H1 (cell line): Measurements from ENCODE around the gene MYOCOS. TPM values are rescaled to one million over a fixed set of nuclear protein-coding genes. Genes with fewer than 3 reads are reported as not detected.

ENCODE experiments used
- CTCF ChIA-PET: fragments of 300-600 bp; sonication (Branson Sonifier 250); formaldehyde crosslinking; loops from one replicate; lab custom pipeline; 2021; ENCODE audit not compliant: partially characterized antibody; lab: Charles Lee
- POLR2A ChIA-PET: fragments of 300-600 bp; sonication (Branson Sonifier 250); formaldehyde crosslinking; loops from one replicate; lab custom pipeline; 2021; ENCODE audit warnings: inconsistent platforms; ENCODE audit not compliant: partially characterized antibody; lab: Charles Lee
- DNase-seq, 2 experiments: peaks; one replicate each; pipeline versions ENCODE4 v3.0.0 to v3.0.0-alpha.2; 2010 to 2022; ENCODE audit warnings: low spot score in 2 of 2, low read depth in 1 of 2, mixed read lengths in 1 of 2
- FAIRE-seq: peaks from 2 replicates; lab custom pipeline; 2011; peaks lifted over from hg19 to GRCh38; lab: Jason Lieb, UNC
- H2AFZ ChIP-seq: 2 replicates; pipeline ENCODE4 v1.8.1; 2012; ENCODE audit warnings: low read length, inconsistent platforms
- H2AK5ac ChIP-seq: 2 replicates; pipeline ENCODE4 v1.6.1; 2013; ENCODE audit warnings: low read depth, low read length
- H2BK120ac ChIP-seq: replicated peaks from 2 replicates; pipeline ENCODE3; 2013; ENCODE audit warnings: low read depth, low read length, inconsistent platforms
- H2BK12ac ChIP-seq: 2 replicates; pipeline ENCODE4 v1.6.1; 2013; ENCODE audit warnings: low read depth, low read length
- H2BK15ac ChIP-seq: 2 replicates; pipeline ENCODE4 v1.6.1; 2013; ENCODE audit warnings: low read length
- H2BK20ac ChIP-seq: 2 replicates; pipeline ENCODE4 v1.6.1; 2013; ENCODE audit warnings: low read length
- H2BK5ac ChIP-seq: 2 replicates; pipeline ENCODE4 v1.6.1; 2013; ENCODE audit warnings: low read depth, low read length
- H3K14ac ChIP-seq: 2 replicates; pipeline ENCODE4 v1.6.1; 2013; ENCODE audit warnings: inconsistent platforms; ENCODE audit not compliant: insufficient read length
- H3K18ac ChIP-seq: 2 replicates; pipeline ENCODE4 v1.6.1; 2013; ENCODE audit warnings: low read length; ENCODE audit errors: extremely low read depth
- H3K23ac ChIP-seq: 2 replicates; pipeline ENCODE4 v1.6.1; 2013; ENCODE audit warnings: inconsistent platforms; ENCODE audit not compliant: insufficient read length
- H3K23me2 ChIP-seq: 2 replicates; pipeline ENCODE4 v1.6.1; 2013; ENCODE audit warnings: low read depth, low read length
- H3K27ac ChIP-seq: 2 replicates; pipeline ENCODE4 v1.6.1; 2011; ENCODE audit warnings: low read depth, low read length, inconsistent platforms
- H3K27me3 ChIP-seq, 4 experiments: replicated peaks in 1 of 4; 1 replicate in 1 of 4; 2 replicates in 3 of 4; pipeline versions ENCODE4 v1.6.1 to v1.8.1; 2011 to 2013; ENCODE audit warnings: low read length in 3 of 4, mild to moderate bottlenecking in 3 of 4, inconsistent platforms in 2 of 4, mixed read lengths in 2 of 4, moderate library complexity in 1 of 4; ENCODE audit not compliant: control insufficient read depth in 3 of 4, insufficient read depth in 3 of 4; ENCODE audit errors: extremely low read depth in 1 of 4
- H3K36me3 ChIP-seq, 4 experiments: 2 replicates each; pipeline versions ENCODE4 v1.6.1 to v1.8.1; 2011 to 2013; ENCODE audit warnings: mild to moderate bottlenecking in 4 of 4, low read length in 3 of 4, moderate library complexity in 2 of 4, control low read depth in 1 of 4, inconsistent platforms in 1 of 4; ENCODE audit not compliant: insufficient read depth in 4 of 4, control insufficient read depth in 2 of 4
- H3K4ac ChIP-seq: replicated peaks from 2 replicates; pipeline ENCODE3; 2013; ENCODE audit warnings: low read length, low read depth, mixed read lengths, inconsistent platforms; ENCODE audit not compliant: insufficient read length
- H3K4me1 ChIP-seq, 4 experiments: replicated peaks in 1 of 4; 1 replicate in 1 of 4; 2 replicates in 3 of 4; pipeline versions ENCODE4 v1.6.1 to v1.8.1; 2011 to 2013; ENCODE audit warnings: low read length in 3 of 4, inconsistent platforms in 2 of 4, mixed read lengths in 1 of 4; ENCODE audit not compliant: insufficient read depth in 4 of 4, control insufficient read depth in 3 of 4
- H3K4me2 ChIP-seq, 2 experiments: 2 replicates each; pipeline versions ENCODE4 v1.6.1 to v1.8.1; 2011 to 2013; ENCODE audit warnings: low read depth in 2 of 2, low read length in 2 of 2, control low read depth in 1 of 2, inconsistent platforms in 1 of 2, mild to moderate bottlenecking in 1 of 2; ENCODE audit not compliant: insufficient read depth in 1 of 2
- H3K4me3 ChIP-seq, 4 experiments: fragments of 200-600, 300-600 bp in 1 of 4; sonication (generic), shearing (Covaris generic), sonication (Bioruptor Twin) in 1 of 4; 2 replicates each; pipeline versions ENCODE4 v1.5.1 to v1.8.1; 2011 to 2016; ENCODE audit warnings: low read length in 4 of 4, low read depth in 3 of 4, control low read depth in 2 of 4, inconsistent platforms in 2 of 4, mild to moderate bottlenecking in 2 of 4, mixed read lengths in 1 of 4, moderate library complexity in 1 of 4; ENCODE audit not compliant: insufficient read depth in 2 of 4; ENCODE audit errors: extremely low read depth in 1 of 4
- H3K56ac ChIP-seq: replicated peaks from 2 replicates; pipeline ENCODE3; 2013; ENCODE audit warnings: low read depth, mild to moderate bottlenecking, mixed read lengths, low read length, inconsistent platforms; ENCODE audit not compliant: insufficient read length
- H3K79me1 ChIP-seq: 2 replicates; pipeline ENCODE4 v1.6.1; 2013; ENCODE audit warnings: low read depth, low read length, control low read depth
- H3K79me2 ChIP-seq, 2 experiments: 2 replicates each; pipeline versions ENCODE4 v1.6.1 to v1.8.1; 2012 to 2013; ENCODE audit warnings: low read length in 2 of 2, mild to moderate bottlenecking in 2 of 2, inconsistent platforms in 1 of 2; ENCODE audit not compliant: insufficient read depth in 2 of 2, control insufficient read depth in 1 of 2
- H3K9ac ChIP-seq, 4 experiments: replicated peaks in 1 of 4; 1 replicate in 1 of 4; 2 replicates in 3 of 4; pipeline versions ENCODE4 v1.6.1 to v1.8.1; 2011 to 2013; ENCODE audit warnings: low read depth in 3 of 4, low read length in 3 of 4, control low read depth in 2 of 4, mild to moderate bottlenecking in 2 of 4, moderate library complexity in 2 of 4, inconsistent platforms in 1 of 4; ENCODE audit errors: extremely low read depth in 1 of 4
- H3K9me3 ChIP-seq, 2 experiments: 2 replicates each; pipeline versions ENCODE4 v1.6.1 to v1.8.1; 2012 to 2013; ENCODE audit warnings: mild to moderate bottlenecking in 2 of 2, moderate library complexity in 2 of 2, control low read depth in 1 of 2, inconsistent platforms in 1 of 2, low read depth in 1 of 2, low read length in 1 of 2, mixed read lengths in 1 of 2; ENCODE audit not compliant: insufficient read depth in 2 of 2
- H4K20me1 ChIP-seq, 2 experiments: replicated peaks in 1 of 2; 2 replicates each; pipeline versions ENCODE3 to v1.8.1; 2011 to 2013; ENCODE audit warnings: inconsistent platforms in 2 of 2, low read length in 2 of 2, mild to moderate bottlenecking in 1 of 2; ENCODE audit not compliant: insufficient read depth in 2 of 2, control insufficient read depth in 1 of 2
- H4K5ac ChIP-seq: 2 replicates; pipeline ENCODE4 v1.6.1; 2013; ENCODE audit warnings: low read length, low read depth, mixed read lengths, inconsistent platforms; ENCODE audit not compliant: insufficient read length
- H4K8ac ChIP-seq: 2 replicates; pipeline ENCODE4 v1.8.0; 2013; ENCODE audit warnings: mild to moderate bottlenecking, moderate library complexity, low read length, inconsistent platforms; ENCODE audit not compliant: insufficient read depth; ENCODE audit errors: extremely low read depth
- H4K91ac ChIP-seq: replicated peaks from 2 replicates; pipeline ENCODE3; 2013; ENCODE audit warnings: low read length, mixed read lengths, inconsistent platforms; ENCODE audit not compliant: insufficient read length
- BACH1 ChIP-seq: IDR thresholded peaks from 2 replicates; pipeline ENCODE4 v1.6.1; 2012; ENCODE audit warnings: low read length, improper control_type of control experiment
- BCL11A ChIP-seq, 2 experiments: IDR thresholded peaks; one replicate each; pipeline ENCODE4 v1.6.1; 2011; ENCODE audit warnings: low read depth in 2 of 2, low read length in 2 of 2, mild to moderate bottlenecking in 2 of 2
- CBX8 ChIP-seq: fragments of 300-800, 300-1000 bp; sonication (generic); IDR thresholded peaks from 2 replicates; pipeline ENCODE4 v1.7.1; 2016; ENCODE audit warnings: low read depth, low read length, borderline replicate concordance
- CTCF ChIP-seq, 3 experiments: IDR thresholded peaks; 1 replicate in 2 of 3; 2 replicates in 1 of 3; pipeline versions ENCODE4 v1.5.1 to v1.6.1; 2011; ENCODE audit warnings: low read length in 3 of 3, mild to moderate bottlenecking in 3 of 3, inconsistent platforms in 2 of 3, low read depth in 1 of 3, moderate library complexity in 1 of 3; ENCODE audit not compliant: insufficient read depth in 1 of 3; ENCODE audit errors: control extremely low read depth in 1 of 3
- EGR1 ChIP-seq: IDR thresholded peaks from 2 replicates; pipeline ENCODE4 v1.6.1; 2011; ENCODE audit warnings: low read depth, low read length, borderline replicate concordance
- EP300 ChIP-seq, 2 experiments: IDR thresholded peaks; 1 replicate in 1 of 2; 2 replicates in 1 of 2; pipeline ENCODE4 v1.6.1; 2011 to 2012; ENCODE audit warnings: low read depth in 2 of 2, low read length in 2 of 2, mild to moderate bottlenecking in 2 of 2, borderline replicate concordance in 1 of 2, inconsistent platforms in 1 of 2, moderate library complexity in 1 of 2
- GABPA ChIP-seq: IDR thresholded peaks from 2 replicates; pipeline ENCODE4 v1.6.1; 2011; ENCODE audit warnings: mild to moderate bottlenecking, low read length, moderate library complexity, borderline replicate concordance; ENCODE audit not compliant: insufficient read depth
- MAFK ChIP-seq: IDR thresholded peaks from 2 replicates; pipeline ENCODE4 v1.6.1; 2012; ENCODE audit warnings: low read depth, mild to moderate bottlenecking, improper control_type of control experiment, low read length
- RBBP5 ChIP-seq: IDR thresholded peaks from 2 replicates; pipeline ENCODE4 v1.7.1; 2012; ENCODE audit warnings: low read depth, mild to moderate bottlenecking, inconsistent platforms, low read length, moderate library complexity, borderline replicate concordance
- SP1 ChIP-seq: IDR thresholded peaks from 2 replicates; pipeline ENCODE4 v1.6.1; 2011; ENCODE audit warnings: low read depth, low read length
- SUZ12 ChIP-seq: fragments of 200-600 bp; sonication (generic); IDR thresholded peaks from 2 replicates; pipeline ENCODE4 v1.6.1; 2012; ENCODE audit warnings: mild to moderate bottlenecking, inconsistent platforms, low read length, moderate library complexity, mixed read lengths
- TBP ChIP-seq: IDR thresholded peaks from 2 replicates; pipeline ENCODE4 v1.6.1; 2011; ENCODE audit warnings: low read depth, low read length, improper control_type of control experiment
- WGBS, 2 experiments: shearing (Covaris generic) in 1 of 2; methylation state at CpG; one replicate each; pipeline versions ENCODE4 v1.1.6 to v1.1.7; 2013 to 2015; ENCODE audit warnings: low lambda C conversion rate in 2 of 2, mixed read lengths in 2 of 2, inconsistent platforms in 1 of 2, low coverage in 1 of 2, missing lambda C conversion rate in 1 of 2; ENCODE audit not compliant: insufficient replicate concordance in 2 of 2, insufficient coverage in 1 of 2, insufficient read length in 1 of 2; ENCODE audit errors: extremely low coverage in 1 of 2, missing lambda C conversion rate in 1 of 2; 5-methylcytosine and 5-hydroxymethylcytosine counted together
- polyA plus RNA-seq, 7 experiments: library from polyadenylated mRNA; depleted of rRNA in 3 of 7; stranded (reverse) in 5 of 7; unstranded in 2 of 7; fragments of >200 nt in 5 of 7; fragments of 200-250 nt in 2 of 7; gene quantifications; 1 replicate in 5 of 7; 2 replicates in 1 of 7; 4 replicates in 1 of 7; pipeline versions ENCODE4 v1.2.1 to v1.2.3, GENCODE V29; 2011 to 2013; ENCODE audit warnings: missing spikeins in 2 of 7, mixed read lengths in 2 of 7
- total RNA-seq: library from RNA; stranded (reverse); fragmentation: NEBNext Ultra II Directional; extraction: Animal tissue kit (Norgen Biotek cat#: 25700); gene quantifications from 2 replicates; pipeline ENCODE4 v1.2.1, GENCODE V29; 2021

MYOCOS gene
- total and polyA plus RNA-seq, 2 of the 8 experiments (the other 6 are each of a cell fraction or from before 2014, with no cell fraction given): not detected

- H2BK120ac ChIP-seq: no peak overlapping the region
- no peak overlapping the region for H4K91ac ChIP-seq
- H3K27me3 ChIP-seq: no peaks in the 10 kb centered on the region
- peaks cover 0 to 5% (median under 1%) of the 10 kb centered on the region in 4 experiments; a peak in 4 of 7 replicates for H3K4me1 ChIP-seq
- no peak overlapping the region for H3K4me3 ChIP-seq
- ChIA-PET POLR2A (interaction anchor here (0.8 to 1.5 kb wide), 2 partner anchors 9 to 82 kb away, joined by 3 to 5 read pairs; no protein-coding TSS in a partner anchor), CTCF (interaction anchor here (0.6 to 3.0 kb wide), 4 partner anchors 9 to 16 kb away, joined by 3 to 14 read pairs (median 3); no protein-coding TSS in a partner anchor)
- no peaks in the 10 kb centered on the region for H3K23me2 ChIP-seq
- no peaks in the 10 kb centered on the region for H4K20me1 ChIP-seq
- no peak overlapping the region for H3K23ac ChIP-seq
- H2BK12ac ChIP-seq: no peak overlapping the region
- H3K14ac ChIP-seq: no peak overlapping the region
- H3K56ac ChIP-seq: no peak overlapping the region
- no peak overlapping the region for H3K18ac ChIP-seq
- H2AK5ac ChIP-seq: no peak overlapping the region
- no peaks in the 10 kb centered on the region for H3K9me3 ChIP-seq
- FAIRE-seq: no peak
- no peak overlapping the region for H2BK15ac ChIP-seq
- H4K8ac ChIP-seq: no peak overlapping the region
- no peaks in the 10 kb centered on the region for H3K79me1 ChIP-seq
- H3K4ac ChIP-seq: no peak overlapping the region
- H4K5ac ChIP-seq: no peak overlapping the region
- H2BK20ac ChIP-seq: no peak overlapping the region
- no peak overlapping the region for H2AFZ ChIP-seq
- no peaks in the 10 kb centered on the region; a peak in 1 of 8 replicates for H3K36me3 ChIP-seq
- H3K79me2 ChIP-seq: no peaks in the 10 kb centered on the region
- WGBS, 2 experiments: 91% methylated on average over 11 of the region's 11 CpGs; no CpG with 5 or more reads in 1 of the 2 experiments
- no peak overlapping the region for H3K4me2 ChIP-seq
- no peak overlapping the region for H3K9ac ChIP-seq
- DNase-seq: no peak
- H2BK5ac ChIP-seq: no peak overlapping the region
- H3K27ac ChIP-seq: no peak overlapping the region
- TF ChIP-seq TBP: no peak
- no peak for TF ChIP-seq BCL11A (IDR thresholded peaks at IDR 0.05; ENCODE audit: low read depth in 2 of 2, low read length in 2 of 2)
- no peak for TF ChIP-seq EGR1
- TF ChIP-seq BACH1: no peak
- no peak for TF ChIP-seq SP1
- TF ChIP-seq MAFK: no peak
- no peak for TF ChIP-seq CBX8
- no peak for TF ChIP-seq CTCF (IDR thresholded peaks at IDR 0.05; ENCODE audit: control extremely low read depth in 1 of 3, insufficient read depth in 1 of 3, low read depth in 1 of 3, low read length in 3 of 3)
- no peak for TF ChIP-seq RBBP5
- TF ChIP-seq SUZ12: no peak
- TF ChIP-seq EP300 (IDR thresholded peaks at IDR 0.05; ENCODE audit: borderline replicate concordance in 1 of 2, low read depth in 2 of 2, low read length in 2 of 2): no peak
- no peak for TF ChIP-seq GABPA
These were observed 14.1 kb downstream of the MYOCOS start for GRCh38 chr1:171636141-171636540.
